Activated naive CD8-positive, alpha-beta T cell treated with anti-CD3 and anti-CD28 coated beads for 36 hours (primary cell): ENCODE results near the gene GOLT1B. TPM values are rescaled to one million over a fixed set of nuclear protein-coding genes. Genes with fewer than 3 reads are reported as not detected.

Experiments used
- DNase-seq: peaks from one replicate; pipeline ENCODE4 v3.0.0; 2021
- H3K27ac Mint-ChIP-seq: one replicate; pipeline ENCODE4 v1.8.0; 2022; ENCODE audit warnings: mild to moderate bottlenecking, moderate library complexity, mixed read lengths
- H3K27me3 Mint-ChIP-seq: one replicate; pipeline ENCODE4 v1.8.0; 2022; ENCODE audit warnings: mild to moderate bottlenecking, mixed read lengths
- H3K36me3 Mint-ChIP-seq: one replicate; pipeline ENCODE4 v1.8.0; 2021; ENCODE audit warnings: mild to moderate bottlenecking, mixed read lengths
- H3K4me1 Mint-ChIP-seq: one replicate; pipeline ENCODE4 v1.8.0; 2021; ENCODE audit warnings: mixed read lengths
- H3K4me3 Mint-ChIP-seq: one replicate; pipeline ENCODE4 v1.8.0; 2022; ENCODE audit warnings: mild to moderate bottlenecking, moderate library complexity, mixed read lengths
- H3K9me3 Mint-ChIP-seq: one replicate; pipeline ENCODE4 v1.8.0; 2022; ENCODE audit warnings: mixed read lengths
- total RNA-seq, 2 experiments: library from RNA; stranded (reverse); gene quantifications; one replicate each; pipeline ENCODE4 v1.2.3, GENCODE V29; 2021

GOLT1B gene
- total RNA-seq, 2 experiments from 2014 or later, result 34.1 to 35.4 TPM

DNA sequence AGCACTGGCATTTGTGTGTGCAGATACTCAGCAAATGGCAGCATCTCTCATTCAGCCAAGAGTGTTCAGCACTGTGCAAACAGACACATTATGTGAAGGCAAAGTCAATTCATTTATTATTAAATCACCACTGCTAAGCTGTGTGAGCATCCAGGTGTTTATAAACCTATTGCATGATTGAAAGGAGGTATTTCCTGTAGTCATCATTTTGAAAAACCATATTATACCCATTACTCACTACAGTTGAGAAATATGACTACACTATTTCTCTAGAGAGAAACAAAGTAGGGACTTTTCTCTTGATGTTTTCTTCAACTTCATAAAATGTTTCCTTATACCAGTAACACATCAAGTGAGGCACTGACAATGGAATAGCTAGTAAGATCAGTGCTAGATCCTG, 38.2 kb downstream of the GOLT1B start:
- Mint-ChIP-seq H3K4me3 (no peak overlapping the region), H3K9me3 (no peaks in the 10 kb centered on the region), H3K27me3 (peaks cover under 1% of the 10 kb centered on the region), H3K36me3 (no peaks in the 10 kb centered on the region), H3K27ac (no peak overlapping the region), H3K4me1 (no peaks in the 10 kb centered on the region)
- DNase-seq, result no peak

GRCh38 chr12:21541773-21542172, 40.2 kb downstream of the GOLT1B start:
- no peak for DNase-seq
- Mint-ChIP-seq H3K27me3 (no peaks in the 10 kb centered on the region), H3K36me3 (no peaks in the 10 kb centered on the region), H3K9me3 (no peaks in the 10 kb centered on the region), H3K4me3 (no peak overlapping the region), H3K27ac (no peak overlapping the region), H3K4me1 (no peaks in the 10 kb centered on the region)

- Mint-ChIP-seq H3K4me1 (peaks cover 2% of the 10 kb centered on the region), H3K36me3 (no peaks in the 10 kb centered on the region), H3K27ac (no peak overlapping the region), H3K27me3 (no peaks in the 10 kb centered on the region), H3K9me3 (no peaks in the 10 kb centered on the region), H3K4me3 (no peak overlapping the region)
- no peak for DNase-seq
These were observed 40.8 kb downstream of the GOLT1B start for GRCh38 chr12:21542403-21542802.

- H3K36me3 Mint-ChIP-seq, result no peaks in the 10 kb centered on the region
- DNase-seq, result no peak
- no peaks in the 10 kb centered on the region for H3K9me3 Mint-ChIP-seq
- no peaks in the 10 kb centered on the region for H3K27me3 Mint-ChIP-seq
- H3K27ac Mint-ChIP-seq, result no peak overlapping the region
- H3K4me1 Mint-ChIP-seq, result peaks cover 7% of the 10 kb centered on the region
- H3K4me3 Mint-ChIP-seq, result no peak overlapping the region
These were observed 41.6 kb downstream of the GOLT1B start for GRCh38 chr12:21543151-21543550.

DNA sequence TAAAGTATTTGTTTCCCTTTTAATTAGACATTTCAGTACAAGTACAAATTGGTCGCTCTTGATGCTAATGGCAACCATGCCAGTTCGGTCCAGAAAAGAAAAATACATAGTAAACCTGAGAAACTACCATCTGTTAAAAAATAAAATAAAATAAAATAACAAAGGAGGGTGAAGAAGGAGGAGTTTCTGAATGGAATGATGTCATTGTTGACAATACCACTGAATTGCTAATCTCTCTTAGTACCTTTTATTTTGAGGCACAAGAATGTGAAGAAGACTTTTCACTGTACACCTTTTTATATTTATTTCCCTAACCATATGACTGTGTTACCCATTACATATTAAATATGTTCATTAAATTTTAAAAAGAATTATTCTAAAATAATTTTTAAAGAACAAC, 44.0 kb downstream of the GOLT1B start:
- no peaks in the 10 kb centered on the region for H3K36me3 Mint-ChIP-seq
- H3K27me3 Mint-ChIP-seq, result no peaks in the 10 kb centered on the region
- H3K4me1 Mint-ChIP-seq, result peaks cover 10% of the 10 kb centered on the region
- no peak overlapping the region for H3K4me3 Mint-ChIP-seq
- no peaks in the 10 kb centered on the region for H3K9me3 Mint-ChIP-seq
- H3K27ac Mint-ChIP-seq, result no peak overlapping the region
- no peak for DNase-seq

DNA sequence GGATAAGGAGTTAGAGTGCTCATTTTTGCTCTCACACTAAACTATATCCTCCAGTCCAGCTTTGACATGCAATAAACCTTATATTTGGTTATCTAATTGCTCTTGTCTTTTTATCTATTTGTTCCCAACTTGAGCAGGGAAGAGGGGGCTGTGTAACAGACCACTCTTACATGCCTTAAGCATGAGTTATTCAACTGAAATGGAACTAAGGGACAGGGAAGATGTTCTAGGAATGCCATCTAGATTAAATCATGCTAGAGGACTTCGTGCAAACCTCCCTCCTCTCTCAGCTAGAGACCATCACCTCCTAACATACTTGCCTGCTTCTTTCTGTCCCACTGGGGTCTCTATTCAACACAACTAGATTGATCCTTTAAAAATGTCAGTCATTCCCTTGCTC, 45.1 kb downstream of the GOLT1B start:
- no peak for DNase-seq
- Mint-ChIP-seq H3K4me1 (peaks cover 10% of the 10 kb centered on the region), H3K4me3 (no peak overlapping the region), H3K27me3 (no peaks in the 10 kb centered on the region), H3K27ac (no peak overlapping the region), H3K9me3 (no peaks in the 10 kb centered on the region), H3K36me3 (no peaks in the 10 kb centered on the region)

DNA sequence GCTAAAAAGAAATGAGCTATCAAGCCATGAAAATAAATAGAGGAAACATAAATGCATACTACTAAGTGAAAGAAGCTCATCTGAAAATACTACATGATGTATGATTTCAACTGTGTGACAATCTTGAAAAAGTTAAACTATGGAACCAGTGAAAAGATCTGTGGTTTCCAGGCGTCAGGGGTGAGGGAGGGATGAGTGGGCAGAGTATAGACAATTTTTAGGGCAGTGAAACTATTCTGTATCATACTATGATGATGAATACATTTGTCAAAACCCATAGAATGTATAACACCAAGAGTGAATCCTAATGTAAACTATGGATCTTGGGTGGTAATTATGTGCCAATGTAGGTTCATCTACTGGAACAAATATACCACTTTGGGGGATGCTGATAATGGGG, 45.8 kb downstream of the GOLT1B start:
- Mint-ChIP-seq H3K9me3 (no peaks in the 10 kb centered on the region), H3K4me1 (peaks cover 10% of the 10 kb centered on the region), H3K27ac (no peak overlapping the region), H3K36me3 (no peaks in the 10 kb centered on the region), H3K4me3 (no peak overlapping the region), H3K27me3 (no peaks in the 10 kb centered on the region)
- DNase-seq, result no peak

- Mint-ChIP-seq H3K4me3 (no peak overlapping the region), H3K27me3 (no peaks in the 10 kb centered on the region), H3K27ac (no peak overlapping the region), H3K9me3 (no peaks in the 10 kb centered on the region), H3K36me3 (peaks cover 1% of the 10 kb centered on the region), H3K4me1 (peaks cover 10% of the 10 kb centered on the region)
- no peak for DNase-seq
These were observed 50.4 kb downstream of the GOLT1B start for GRCh38 chr12:21551841-21552465.

- H3K36me3 Mint-ChIP-seq, result peaks cover 1% of the 10 kb centered on the region
- H3K4me3 Mint-ChIP-seq, result no peak overlapping the region
- DNase-seq, result no peak
- H3K9me3 Mint-ChIP-seq, result no peaks in the 10 kb centered on the region
- peaks cover 4% of the 10 kb centered on the region for H3K4me1 Mint-ChIP-seq
- no peak overlapping the region for H3K27ac Mint-ChIP-seq
- no peaks in the 10 kb centered on the region for H3K27me3 Mint-ChIP-seq
These were observed 51.2 kb downstream of the GOLT1B start for GRCh38 chr12:21552635-21553328.

DNA sequence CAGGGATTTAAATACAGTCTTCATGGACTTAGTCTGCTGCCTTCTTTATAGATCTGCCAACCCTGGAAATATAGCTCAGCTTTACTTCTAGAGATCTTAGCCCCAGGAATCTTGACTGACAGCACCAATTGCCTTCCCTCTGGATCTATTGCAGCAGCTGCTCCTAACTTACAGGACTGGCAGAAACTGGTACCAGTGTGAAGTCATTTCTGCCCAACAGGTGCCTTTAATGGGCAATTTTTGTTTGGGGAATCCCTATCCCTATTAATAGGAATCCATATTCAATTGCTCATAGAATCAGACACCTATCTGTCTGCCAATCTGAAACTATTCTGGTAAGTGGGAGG, 51.7 kb downstream of the GOLT1B start:
- Mint-ChIP-seq H3K36me3 (peaks cover 1% of the 10 kb centered on the region), H3K27ac (no peak overlapping the region)
- DNase-seq, result no peak

DNA sequence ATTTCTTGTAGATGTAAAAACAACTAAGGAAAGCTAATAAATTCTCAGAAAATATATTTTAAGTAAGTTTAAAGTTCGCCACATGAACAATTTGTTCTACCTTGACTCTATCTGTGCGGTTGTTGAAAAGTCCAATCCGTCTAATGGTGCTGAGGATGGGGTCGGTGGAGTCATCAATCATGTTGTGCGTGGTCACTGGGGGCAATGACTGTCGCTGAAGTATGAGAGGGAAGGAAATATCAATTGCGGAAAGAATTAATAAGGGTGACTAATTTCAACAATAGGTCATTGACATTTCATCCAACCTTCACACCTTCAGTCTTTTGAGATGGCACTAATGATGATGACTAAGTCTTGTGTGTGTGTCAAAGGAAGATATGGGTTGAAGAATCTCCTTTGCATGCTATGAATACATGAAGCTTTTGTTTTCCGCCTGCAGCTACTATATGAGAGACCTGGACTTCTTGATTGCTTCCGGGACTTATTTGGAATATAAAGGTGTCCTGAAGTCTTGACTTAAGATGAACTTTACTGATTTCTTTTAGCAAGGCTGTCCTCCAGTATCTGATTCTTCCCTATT, 56.6 kb downstream of the GOLT1B start:
- DNase-seq, result no peak
- no peak overlapping the region for H3K4me3 Mint-ChIP-seq
- peaks cover 1% of the 10 kb centered on the region for H3K36me3 Mint-ChIP-seq

More for the DNA sequence above, 51.7 kb downstream of the GOLT1B start:
- H3K27me3 Mint-ChIP-seq, result no peaks in the 10 kb centered on the region
- H3K9me3 Mint-ChIP-seq, result no peaks in the 10 kb centered on the region
- peaks cover 1% of the 10 kb centered on the region for H3K4me1 Mint-ChIP-seq
- H3K4me3 Mint-ChIP-seq, result no peak overlapping the region

DNA sequence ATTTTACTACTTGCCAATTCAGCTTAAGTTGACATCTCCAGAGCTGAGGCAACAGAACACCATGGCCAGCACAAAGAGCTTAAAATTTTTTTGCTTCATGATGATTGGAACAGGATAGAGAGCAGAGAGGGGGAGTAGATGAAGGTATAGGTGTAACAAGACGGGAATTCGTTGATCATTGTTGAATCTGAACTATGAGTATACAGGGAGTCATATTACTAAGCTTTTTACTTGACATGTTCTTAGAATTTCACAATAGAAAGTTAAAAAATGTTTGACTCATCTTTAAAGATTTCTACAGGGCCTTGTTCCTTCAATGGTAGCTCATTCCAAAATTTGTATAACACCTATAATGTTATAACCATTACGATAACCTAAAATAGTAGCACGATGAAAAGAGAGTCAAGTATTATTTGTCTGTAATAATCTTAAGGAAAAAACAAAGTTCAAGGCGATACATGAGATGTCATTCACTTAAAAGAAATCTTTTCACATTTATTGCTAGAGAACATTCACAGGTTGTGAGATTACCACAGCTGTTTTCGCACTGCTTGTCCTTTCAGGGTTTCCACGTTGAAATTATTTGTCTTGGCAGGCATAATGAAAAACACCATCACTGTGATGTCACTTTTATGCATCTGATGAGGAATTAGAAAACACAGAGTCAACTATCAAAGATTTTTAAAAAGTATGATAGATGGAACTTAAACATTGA, 58.4 kb downstream of the GOLT1B start:
- H3K36me3 Mint-ChIP-seq, result no peaks in the 10 kb centered on the region

More for the DNA sequence above, 56.6 kb downstream of the GOLT1B start:
- Mint-ChIP-seq H3K4me1 (peaks cover 3% of the 10 kb centered on the region), H3K27me3 (no peaks in the 10 kb centered on the region), H3K9me3 (no peaks in the 10 kb centered on the region), H3K27ac (no peak overlapping the region)

DNA sequence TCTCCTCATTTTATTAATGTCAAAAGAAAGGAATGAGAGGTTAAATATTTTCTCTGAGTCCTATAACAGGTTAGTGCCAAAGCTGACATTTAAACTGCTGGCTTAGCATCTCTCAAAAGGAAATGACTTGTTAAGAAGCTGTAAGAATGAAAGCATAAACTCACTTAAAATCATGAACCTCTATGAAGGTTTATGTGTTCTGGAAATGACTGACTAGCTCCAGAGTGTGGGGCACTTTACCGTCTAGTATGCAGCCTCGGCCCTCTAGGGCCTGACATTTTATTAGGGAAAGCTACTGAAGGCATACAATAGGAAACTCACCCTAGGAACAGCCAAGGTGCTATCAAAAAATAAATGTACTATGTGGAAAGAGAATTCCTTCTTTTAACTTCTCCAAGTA, 59.6 kb downstream of the GOLT1B start:
- no peaks in the 10 kb centered on the region for H3K9me3 Mint-ChIP-seq
- H3K27me3 Mint-ChIP-seq, result no peaks in the 10 kb centered on the region
- H3K4me3 Mint-ChIP-seq, result no peak overlapping the region
- no peak overlapping the region for H3K27ac Mint-ChIP-seq
- DNase-seq, result no peak
- H3K36me3 Mint-ChIP-seq, result no peaks in the 10 kb centered on the region
- H3K4me1 Mint-ChIP-seq, result peaks cover 3% of the 10 kb centered on the region

More for the DNA sequence above, 58.4 kb downstream of the GOLT1B start:
- Mint-ChIP-seq H3K4me1 (peaks cover 3% of the 10 kb centered on the region), H3K4me3 (no peak overlapping the region), H3K27ac (no peak overlapping the region), H3K27me3 (no peaks in the 10 kb centered on the region), H3K9me3 (no peaks in the 10 kb centered on the region)
- DNase-seq, result no peak

GRCh38 chr12:21562859-21563258, 61.3 kb downstream of the GOLT1B start:
- H3K4me1 Mint-ChIP-seq, result peaks cover 3% of the 10 kb centered on the region
- no peaks in the 10 kb centered on the region for H3K36me3 Mint-ChIP-seq
- H3K4me3 Mint-ChIP-seq, result no peak overlapping the region
- H3K9me3 Mint-ChIP-seq, result no peaks in the 10 kb centered on the region
- no peak for DNase-seq
- no peak overlapping the region for H3K27ac Mint-ChIP-seq
- no peaks in the 10 kb centered on the region for H3K27me3 Mint-ChIP-seq

DNA sequence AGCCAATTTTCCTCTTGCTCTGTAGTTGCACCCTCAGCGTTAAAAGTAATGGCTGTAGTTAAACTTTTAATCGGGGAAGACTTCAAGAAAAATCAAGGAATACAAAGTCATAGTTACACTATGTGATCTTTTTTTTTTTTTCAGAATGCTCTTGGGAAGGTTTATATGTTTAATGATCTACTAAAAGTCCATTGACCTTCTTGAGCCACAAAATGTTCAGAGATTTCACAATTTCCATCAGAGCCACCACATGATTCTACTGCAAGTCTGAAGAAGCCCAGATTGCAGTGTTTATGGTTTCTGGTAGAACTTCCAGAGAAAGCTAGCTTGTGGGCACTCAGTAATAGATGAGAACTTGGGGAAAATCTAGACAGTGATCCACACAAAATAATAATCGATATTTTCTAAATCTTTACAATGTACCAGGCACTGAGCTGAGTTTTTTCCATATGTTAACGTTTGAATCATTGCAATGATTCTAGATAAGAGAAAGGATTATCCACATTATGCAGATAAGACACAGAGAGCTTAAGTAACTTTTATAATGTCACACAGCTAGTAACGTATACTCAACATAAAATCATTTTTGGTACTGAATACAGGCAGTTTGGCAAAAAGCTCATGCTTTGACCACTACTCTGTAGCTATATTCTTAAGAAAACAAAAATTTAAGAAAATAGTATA, 64.8 kb downstream of the GOLT1B start:
- no peak for DNase-seq
- no peaks in the 10 kb centered on the region for H3K27me3 Mint-ChIP-seq
- no peak overlapping the region for H3K27ac Mint-ChIP-seq
- no peaks in the 10 kb centered on the region for H3K36me3 Mint-ChIP-seq
- H3K4me3 Mint-ChIP-seq, result no peak overlapping the region
- H3K9me3 Mint-ChIP-seq, result no peaks in the 10 kb centered on the region
- H3K4me1 Mint-ChIP-seq, result no peaks in the 10 kb centered on the region
